Hepatocyte (in vitro differentiated cells): ENCODE data around the gene ZNF584.

Experiments
- EZH2 ChIP-seq: fragments of 200-600 bp; sonication (generic); IDR thresholded peaks from 2 replicates; pipeline ENCODE4 v1.6.1; 2016; ENCODE audit warnings: antibody characterized with exemption, mild to moderate bottlenecking, borderline replicate concordance
- EZH2phosphoT487 ChIP-seq: fragments of 200-600 bp; sonication (generic); IDR thresholded peaks from one replicate; pipeline ENCODE4 v1.6.1; 2018; ENCODE audit warnings: antibody characterized with exemption, mild to moderate bottlenecking, low read depth, moderate library complexity; ENCODE audit not compliant: unreplicated experiment, severe bottlenecking
- TF ChIP-seq, protein P1 (sequence below): fragments of 200-600 bp; sonication (generic); IDR thresholded peaks from 2 replicates; pipeline ENCODE4 v1.5.1; 2016; ENCODE audit warnings: antibody characterized with exemption, mild to moderate bottlenecking; ENCODE audit not compliant: poor library complexity

DNA sequence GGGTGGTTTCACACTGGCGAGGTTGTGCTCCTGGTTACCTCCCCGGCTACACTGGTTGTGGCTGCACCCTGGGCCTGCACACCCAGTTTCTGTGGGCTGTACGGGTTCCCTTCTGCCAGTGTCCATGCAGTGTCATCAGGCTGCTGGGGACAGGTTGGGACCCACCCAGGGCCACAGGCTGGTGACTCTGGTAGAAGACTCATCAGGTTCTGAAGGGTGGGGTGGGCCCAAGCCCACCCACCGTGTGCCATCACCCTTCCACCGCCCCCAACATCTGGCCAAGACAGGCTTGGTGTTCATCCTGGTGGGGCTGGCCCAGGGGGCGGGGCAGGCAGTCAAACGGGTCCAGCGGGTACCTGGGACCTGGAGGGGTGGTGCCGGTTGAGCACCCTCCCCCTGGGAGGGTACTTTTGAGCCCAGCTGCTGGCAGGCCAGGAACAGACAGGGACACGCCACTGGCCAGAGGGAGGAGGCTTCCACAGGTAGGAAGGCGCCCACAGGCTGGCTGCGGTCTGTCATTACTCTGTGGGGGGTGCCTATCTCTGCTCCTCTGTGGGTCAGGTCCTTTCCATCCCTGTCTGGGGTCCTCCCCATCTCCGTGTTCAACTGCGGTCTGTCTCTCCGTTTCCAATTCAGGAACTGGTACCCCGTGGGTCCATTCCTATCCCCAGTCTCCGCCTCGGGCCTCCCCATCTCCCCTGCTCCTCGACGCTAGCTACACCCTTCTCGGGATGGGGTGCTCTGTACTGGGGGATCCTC is 13.1 kb upstream of the ZNF584 start, which contains the start of gene RNF225:
- TF ChIP-seq, protein P1, sequence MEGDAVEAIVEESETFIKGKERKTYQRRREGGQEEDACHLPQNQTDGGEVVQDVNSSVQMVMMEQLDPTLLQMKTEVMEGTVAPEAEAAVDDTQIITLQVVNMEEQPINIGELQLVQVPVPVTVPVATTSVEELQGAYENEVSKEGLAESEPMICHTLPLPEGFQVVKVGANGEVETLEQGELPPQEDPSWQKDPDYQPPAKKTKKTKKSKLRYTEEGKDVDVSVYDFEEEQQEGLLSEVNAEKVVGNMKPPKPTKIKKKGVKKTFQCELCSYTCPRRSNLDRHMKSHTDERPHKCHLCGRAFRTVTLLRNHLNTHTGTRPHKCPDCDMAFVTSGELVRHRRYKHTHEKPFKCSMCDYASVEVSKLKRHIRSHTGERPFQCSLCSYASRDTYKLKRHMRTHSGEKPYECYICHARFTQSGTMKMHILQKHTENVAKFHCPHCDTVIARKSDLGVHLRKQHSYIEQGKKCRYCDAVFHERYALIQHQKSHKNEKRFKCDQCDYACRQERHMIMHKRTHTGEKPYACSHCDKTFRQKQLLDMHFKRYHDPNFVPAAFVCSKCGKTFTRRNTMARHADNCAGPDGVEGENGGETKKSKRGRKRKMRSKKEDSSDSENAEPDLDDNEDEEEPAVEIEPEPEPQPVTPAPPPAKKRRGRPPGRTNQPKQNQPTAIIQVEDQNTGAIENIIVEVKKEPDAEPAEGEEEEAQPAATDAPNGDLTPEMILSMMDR, result no peak
- no peak for TF ChIP-seq EZH2
- no peak for TF ChIP-seq EZH2phosphoT487
